Vagina (tissue), 2 donors: ENCODE measurements around the gene KRT33B. TPM values are rescaled to one million over a fixed set of nuclear protein-coding genes. Genes with fewer than 3 reads are reported as not detected.
A peak's percentile ranks its signal among the peaks of the same experiment; 100 is the strongest.

Source experiments
- DNase-seq, 2 donors: peaks; one replicate each; pipeline ENCODE4 v3.0.0-alpha.2; 2017; ENCODE audit errors: extremely low spot score in 2 of 2
- H3K27ac ChIP-seq: fragments of 200-600 bp; sonication (generic); one replicate; pipeline ENCODE4 v1.5.1; 2019
- H3K27me3 ChIP-seq: fragments of 200-600 bp; sonication (generic); one replicate; pipeline ENCODE4 v1.5.1; 2019
- H3K36me3 ChIP-seq, 2 donors: fragments of 200-600 bp; sonication (generic); one replicate each; pipeline ENCODE4 v1.5.1; 2017 to 2019
- H3K4me1 ChIP-seq: fragments of 200-600 bp; sonication (generic); one replicate; pipeline ENCODE4 v1.5.1; 2019
- H3K4me3 ChIP-seq, 2 donors: fragments of 200-600 bp; sonication (generic); 1 replicate in 1 of 2; 2 replicates in 1 of 2; pipeline ENCODE4 v1.5.1; 2016 to 2019
- H3K9me3 ChIP-seq: fragments of 200-600 bp; sonication (generic); one replicate; pipeline ENCODE4 v1.5.1; 2019
- POLR2A ChIP-seq, 2 donors: fragments of 450-650 bp; IDR thresholded peaks; one replicate each; pipeline ENCODE4 v1.6.1; 2017; ENCODE audit warnings: antibody characterized with exemption in 2 of 2, mild to moderate bottlenecking in 2 of 2, moderate library complexity in 2 of 2
- POLR2AphosphoS5 ChIP-seq, 2 donors: sonication (generic); formaldehyde crosslinking; IDR thresholded peaks; one replicate each; pipeline ENCODE4 v1.9.0; 2017; ENCODE audit warnings: antibody characterized with exemption in 2 of 2, mild to moderate bottlenecking in 2 of 2, low read depth in 1 of 2; ENCODE audit not compliant: insufficient read depth in 1 of 2
- intact Hi-C: fragments of 100-400 bp; cut with DNase I; formaldehyde crosslinking; loops from one replicate; pipeline ENCODE4 v1.15.1; 2023
- total RNA-seq: library from RNA; depleted of rRNA; stranded (reverse); fragments of >200 nt; gene quantifications from one replicate; pipeline ENCODE4 v1.2.3, GENCODE V29; 2016
- TF ChIP-seq, protein P1 (sequence below), 3 experiments: fragments of 450-650 bp in 2 of 3; fragments of 200-600 bp in 1 of 3; sonication (generic) in 1 of 3; IDR thresholded peaks; one replicate each; pipeline ENCODE4 v1.5.1; 2017 to 2019; ENCODE audit warnings: antibody characterized with exemption in 3 of 3, mild to moderate bottlenecking in 2 of 3, moderate library complexity in 2 of 3

The KRT33B gene
- total RNA-seq, 1 donor from 2014 or later, result not detected

DNA sequence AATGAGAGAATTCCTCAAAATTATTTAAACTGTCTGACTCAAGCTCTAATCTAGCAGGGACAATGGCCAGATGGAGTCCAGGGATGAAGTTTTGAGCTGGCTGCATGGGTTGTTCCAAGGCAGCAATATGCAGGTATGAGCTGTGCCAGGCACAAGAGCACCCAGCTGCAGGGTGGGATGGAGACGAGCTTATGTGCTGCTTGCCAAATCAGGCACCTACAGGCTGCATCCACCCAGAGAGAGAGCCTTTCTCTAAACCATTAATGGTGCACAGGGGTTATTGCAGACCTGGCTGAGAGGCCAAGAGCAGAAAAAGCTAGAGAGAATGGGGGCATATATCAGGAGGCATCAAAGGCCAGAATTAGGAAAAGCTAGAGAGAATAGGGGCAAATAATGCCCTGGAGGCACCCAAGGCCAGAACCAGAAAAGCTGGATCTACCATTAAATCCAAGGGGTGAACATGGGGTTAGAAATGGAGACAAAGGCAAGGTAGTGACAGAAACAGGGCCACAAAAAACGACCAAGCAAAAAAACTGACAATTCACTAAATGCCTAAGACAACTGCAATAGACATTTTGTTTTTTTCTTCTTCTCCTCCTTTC lies 29.9 kb downstream of the KRT33B start:
- H3K4me3 ChIP-seq, result no peak overlapping the region
- TF ChIP-seq, protein P1, sequence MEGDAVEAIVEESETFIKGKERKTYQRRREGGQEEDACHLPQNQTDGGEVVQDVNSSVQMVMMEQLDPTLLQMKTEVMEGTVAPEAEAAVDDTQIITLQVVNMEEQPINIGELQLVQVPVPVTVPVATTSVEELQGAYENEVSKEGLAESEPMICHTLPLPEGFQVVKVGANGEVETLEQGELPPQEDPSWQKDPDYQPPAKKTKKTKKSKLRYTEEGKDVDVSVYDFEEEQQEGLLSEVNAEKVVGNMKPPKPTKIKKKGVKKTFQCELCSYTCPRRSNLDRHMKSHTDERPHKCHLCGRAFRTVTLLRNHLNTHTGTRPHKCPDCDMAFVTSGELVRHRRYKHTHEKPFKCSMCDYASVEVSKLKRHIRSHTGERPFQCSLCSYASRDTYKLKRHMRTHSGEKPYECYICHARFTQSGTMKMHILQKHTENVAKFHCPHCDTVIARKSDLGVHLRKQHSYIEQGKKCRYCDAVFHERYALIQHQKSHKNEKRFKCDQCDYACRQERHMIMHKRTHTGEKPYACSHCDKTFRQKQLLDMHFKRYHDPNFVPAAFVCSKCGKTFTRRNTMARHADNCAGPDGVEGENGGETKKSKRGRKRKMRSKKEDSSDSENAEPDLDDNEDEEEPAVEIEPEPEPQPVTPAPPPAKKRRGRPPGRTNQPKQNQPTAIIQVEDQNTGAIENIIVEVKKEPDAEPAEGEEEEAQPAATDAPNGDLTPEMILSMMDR (IDR thresholded peaks at IDR 0.05), result no peak
- TF ChIP-seq POLR2AphosphoS5 (IDR thresholded peaks at IDR 0.05; ENCODE audit: insufficient read depth in 1 of 2, low read depth in 1 of 2), result no peak
- no peak for TF ChIP-seq POLR2A (IDR thresholded peaks at IDR 0.05)
- H3K27ac ChIP-seq, result peak overlapping the region; percentile 50
- no peaks in the 10 kb centered on the region for H3K9me3 ChIP-seq
- H3K4me1 ChIP-seq, result peaks cover 29% of the 10 kb centered on the region
- DNase-seq, result no peak
- no peaks in the 10 kb centered on the region for H3K36me3 ChIP-seq
- no peaks in the 10 kb centered on the region for H3K27me3 ChIP-seq
- intact Hi-C loops, result no loop called here

DNA sequence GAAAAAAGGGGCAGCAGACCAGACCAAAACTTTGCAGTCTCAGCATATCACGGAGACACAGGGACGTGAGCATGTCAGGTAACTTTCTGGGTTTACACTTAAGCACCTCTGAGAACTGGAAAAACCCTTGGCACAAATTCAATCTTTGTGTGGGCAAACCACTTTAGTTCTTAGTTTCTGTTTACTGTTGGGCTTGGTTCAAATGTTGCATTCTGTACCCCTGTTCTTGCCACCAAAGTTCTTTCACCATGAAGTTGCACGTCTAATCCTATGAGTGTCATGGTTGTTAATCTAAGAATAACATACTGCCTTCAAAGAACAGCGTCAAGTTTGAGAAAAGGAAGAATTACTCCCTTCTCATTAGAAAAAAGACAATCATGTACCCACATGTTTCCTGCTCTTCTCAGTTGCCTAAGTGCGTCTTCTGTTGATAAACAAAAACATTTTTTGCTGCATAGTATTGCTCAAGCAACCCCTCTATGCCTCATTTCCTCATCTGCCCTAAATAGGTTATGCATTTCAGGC lies 30.6 kb downstream of the KRT33B start:
- Histone ChIP-seq H3K9me3 (no peaks in the 10 kb centered on the region), H3K4me3 (no peak overlapping the region), H3K27me3 (no peaks in the 10 kb centered on the region), H3K4me1 (peaks cover 34% of the 10 kb centered on the region), H3K36me3 (no peaks in the 10 kb centered on the region), H3K27ac (peak overlapping the region; percentile 50)
- no peak for DNase-seq
- no peak for TF ChIP-seq POLR2AphosphoS5 (IDR thresholded peaks at IDR 0.05; ENCODE audit: insufficient read depth in 1 of 2, low read depth in 1 of 2)
- TF ChIP-seq POLR2A (IDR thresholded peaks at IDR 0.05), result no peak
- TF ChIP-seq, protein P1 (IDR thresholded peaks at IDR 0.05), result no peak
- intact Hi-C loops, result no loop called here

DNA sequence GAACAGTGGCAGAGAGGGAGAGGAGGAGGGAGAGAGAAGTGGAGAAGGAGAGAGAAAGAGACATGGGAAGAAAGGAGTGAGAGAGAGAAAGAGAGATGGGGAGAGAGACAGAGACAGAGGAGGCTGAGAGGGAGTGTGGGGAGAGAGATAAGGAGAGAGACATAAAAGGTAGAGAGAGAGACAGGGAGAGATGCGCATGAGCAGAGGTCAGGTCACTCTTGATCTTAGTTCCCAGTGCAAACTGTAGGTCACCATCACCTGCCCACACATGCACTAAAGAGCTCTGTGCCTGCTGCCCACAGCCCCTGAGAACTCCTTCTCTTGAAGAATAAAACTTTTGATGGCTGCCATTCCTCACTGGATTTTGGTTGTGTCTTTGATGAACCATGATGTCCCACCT lies 33.9 kb downstream of the KRT33B start:
- intact Hi-C loops, result no loop called here

DNA sequence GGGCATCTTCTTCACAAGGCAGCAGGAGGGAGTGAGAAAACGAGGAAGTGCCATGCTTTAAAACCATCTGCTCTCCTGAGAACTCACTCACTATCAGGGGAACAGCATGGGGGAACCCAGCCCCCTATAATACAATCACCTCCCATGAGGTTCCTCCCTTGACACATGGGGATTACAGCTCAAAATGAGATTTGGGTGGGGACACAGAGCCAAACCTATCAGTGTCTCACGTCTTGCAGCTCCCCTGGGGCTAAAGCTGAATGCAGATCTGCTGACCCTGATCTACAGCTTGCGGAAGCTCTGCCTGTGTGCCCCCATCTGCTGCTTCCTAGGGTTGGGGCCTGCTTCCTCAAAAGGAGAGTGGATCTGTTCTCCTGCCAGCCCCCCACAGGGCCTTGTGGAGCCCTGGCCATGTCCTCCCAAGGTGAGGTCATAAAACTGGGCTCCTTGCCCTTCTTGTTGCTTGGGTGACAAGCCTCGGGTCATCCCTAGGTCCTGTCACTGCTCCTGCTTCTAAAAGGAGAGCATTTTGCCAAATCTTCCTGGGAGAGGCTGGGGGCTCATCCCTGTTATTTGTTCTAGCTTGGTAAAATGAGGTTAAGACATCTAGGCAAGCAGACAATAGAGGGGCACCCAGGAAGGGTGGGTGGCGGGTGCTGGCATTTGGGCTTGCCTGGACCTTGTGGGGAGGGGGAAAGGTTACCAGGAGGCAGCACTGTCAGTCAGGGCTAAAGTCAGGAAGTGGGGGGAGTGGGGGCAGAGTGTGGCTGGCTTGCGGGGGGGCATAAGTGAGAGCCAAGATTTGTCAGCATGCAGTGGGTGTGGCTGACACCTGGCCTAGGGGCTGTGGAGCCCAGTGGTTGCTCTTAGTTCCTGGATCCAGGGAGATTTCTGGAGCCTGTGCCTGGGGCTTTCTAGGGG lies 35.0 kb downstream of the KRT33B start:
- peaks cover 25% of the 10 kb centered on the region for H3K4me1 ChIP-seq

More for the DNA sequence above, 33.9 kb downstream of the KRT33B start:
- Histone ChIP-seq H3K27me3 (no peaks in the 10 kb centered on the region), H3K9me3 (no peaks in the 10 kb centered on the region), H3K27ac (no peak overlapping the region), H3K4me3 (no peak overlapping the region), H3K4me1 (peaks cover 34% of the 10 kb centered on the region), H3K36me3 (no peaks in the 10 kb centered on the region)
- TF ChIP-seq, protein P1 (IDR thresholded peaks at IDR 0.05), result no peak
- no peak for TF ChIP-seq POLR2AphosphoS5 (IDR thresholded peaks at IDR 0.05; ENCODE audit: insufficient read depth in 1 of 2, low read depth in 1 of 2)
- no peak for TF ChIP-seq POLR2A (IDR thresholded peaks at IDR 0.05)
- DNase-seq, result no peak

More for the DNA sequence above, 35.0 kb downstream of the KRT33B start:
- intact Hi-C loops, result no loop called here
- no peaks in the 10 kb centered on the region for H3K9me3 ChIP-seq
- no peak overlapping the region for H3K27ac ChIP-seq
- H3K27me3 ChIP-seq, result no peaks in the 10 kb centered on the region
- no peaks in the 10 kb centered on the region for H3K36me3 ChIP-seq
- DNase-seq, result peak in 1 of 2 donors; percentile 64
- TF ChIP-seq, protein P1 (IDR thresholded peaks at IDR 0.05), result no peak
- no peak for TF ChIP-seq POLR2A (IDR thresholded peaks at IDR 0.05)
- no peak for TF ChIP-seq POLR2AphosphoS5 (IDR thresholded peaks at IDR 0.05; ENCODE audit: insufficient read depth in 1 of 2, low read depth in 1 of 2)
- H3K4me3 ChIP-seq, result no peak overlapping the region
